IMR-90 (cell line): ENCODE data around the gene NINJ2. TPM values are rescaled to one million over a fixed set of nuclear protein-coding genes. Genes with fewer than 3 reads are reported as not detected.

Experiments used
- ATAC-seq: fragments of 200-7000 bp; cut with Tn5 transposase; 2 replicates; pipeline ENCODE4 v1.9.1; 2020; ENCODE audit warnings: low read depth, mild to moderate bottlenecking, moderate library complexity
- BruUV-seq: library from RNA; stranded (reverse); fragments of 400-500 nt; replicated peaks from 2 replicates; lab custom pipeline; 2021; lab: Mats Ljungman, UMichigan
- CTCF ChIA-PET: fragments of 300-600 bp; formaldehyde crosslinking; extraction: SDS; loops from one replicate; lab custom pipeline; 2021; ENCODE audit warnings: antibody characterized with exemption; lab: Yijun Ruan, JAX
- POLR2A ChIA-PET: fragments of 300-600 bp; sonication (Branson Sonifier 250); formaldehyde crosslinking; loops from one replicate; lab custom pipeline; 2022; ENCODE audit warnings: antibody characterized with exemption; ENCODE audit not compliant: unreplicated experiment; lab: Charles Lee
- DNase-seq: peaks from one replicate; pipeline ENCODE4 v3.0.0; 2013
- H2AFZ ChIP-seq: replicated peaks from 2 replicates; pipeline ENCODE3; 2013; ENCODE audit warnings: low read length, mild to moderate bottlenecking; ENCODE audit not compliant: poor library complexity
- H2AK5ac ChIP-seq: 2 replicates; pipeline ENCODE4 v1.6.1; 2013; ENCODE audit warnings: low read depth, low read length, inconsistent platforms
- H2AK9ac ChIP-seq: replicated peaks from 2 replicates; pipeline ENCODE3; 2013; ENCODE audit warnings: mild to moderate bottlenecking, low read depth, low read length, moderate library complexity; ENCODE audit not compliant: poor library complexity
- H2BK120ac ChIP-seq: 2 replicates; pipeline ENCODE4 v1.6.1; 2013; ENCODE audit warnings: low read depth, low read length, inconsistent platforms
- H2BK15ac ChIP-seq: 3 replicates; pipeline ENCODE4 v1.6.1; 2013; ENCODE audit warnings: low read depth, low read length, inconsistent platforms
- H2BK20ac ChIP-seq: 2 replicates; pipeline ENCODE4 v1.6.1; 2013; ENCODE audit warnings: low read depth, mild to moderate bottlenecking, inconsistent platforms, low read length, moderate library complexity
- H2BK5ac ChIP-seq: 2 replicates; pipeline ENCODE4 v1.6.1; 2013; ENCODE audit warnings: mild to moderate bottlenecking, low read depth, low read length, inconsistent platforms; ENCODE audit not compliant: poor library complexity, severe bottlenecking
- H3K14ac ChIP-seq: replicated peaks from 2 replicates; pipeline ENCODE4 v1.6.1; 2013; ENCODE audit warnings: low read depth, low read length, inconsistent platforms
- H3K18ac ChIP-seq: 2 replicates; pipeline ENCODE4 v1.6.1; 2013; ENCODE audit warnings: low read depth, low read length, control low read depth
- H3K23ac ChIP-seq: 2 replicates; pipeline ENCODE4 v1.6.1; 2013; ENCODE audit warnings: low read depth, low read length, inconsistent platforms
- H3K27ac ChIP-seq: 2 replicates; pipeline ENCODE4 v1.5.1; 2013; ENCODE audit warnings: mild to moderate bottlenecking, control low read depth, low read length; ENCODE audit not compliant: insufficient read depth
- H3K27me3 ChIP-seq: 2 replicates; pipeline ENCODE4 v1.6.1; 2013; ENCODE audit warnings: low read length; ENCODE audit not compliant: control insufficient read depth, insufficient read depth
- H3K36me3 ChIP-seq: 2 replicates; pipeline ENCODE4 v1.6.1; 2013; ENCODE audit warnings: low read length, mixed read lengths; ENCODE audit not compliant: control insufficient read depth, insufficient read depth
- H3K4ac ChIP-seq: 2 replicates; pipeline ENCODE4 v1.6.1; 2013; ENCODE audit warnings: low read depth, low read length, inconsistent platforms
- H3K4me1 ChIP-seq: 2 replicates; pipeline ENCODE4 v1.6.1; 2013; ENCODE audit warnings: low read length, mixed read lengths; ENCODE audit not compliant: control insufficient read depth, insufficient read depth
- H3K4me2 ChIP-seq: 2 replicates; pipeline ENCODE4 v1.6.1; 2013; ENCODE audit warnings: low read depth, mild to moderate bottlenecking, control low read depth, low read length, moderate library complexity
- H3K4me3 ChIP-seq: 2 replicates; pipeline ENCODE4 v1.5.1; 2013; ENCODE audit warnings: low read depth, mild to moderate bottlenecking, control low read depth, low read length, moderate library complexity; ENCODE audit not compliant: insufficient read depth
- H3K56ac ChIP-seq: 2 replicates; pipeline ENCODE4 v1.6.1; 2013; ENCODE audit warnings: low read length, inconsistent platforms; ENCODE audit not compliant: insufficient read depth; ENCODE audit errors: extremely low read depth
- H3K79me1 ChIP-seq, 2 experiments: 2 replicates each; pipeline ENCODE4 v1.6.1; 2013; ENCODE audit warnings: low read length in 2 of 2, inconsistent platforms in 1 of 2, low read depth in 1 of 2
- H3K9ac ChIP-seq: 2 replicates; pipeline ENCODE4 v1.6.1; 2013; ENCODE audit warnings: low read depth, low read length, control low read depth
- H3K9me1 ChIP-seq: 2 replicates; pipeline ENCODE4 v1.6.1; 2013; ENCODE audit warnings: low read length, inconsistent platforms; ENCODE audit not compliant: insufficient read depth
- H3K9me3 ChIP-seq: 2 replicates; pipeline ENCODE4 v1.6.1; 2013; ENCODE audit warnings: low read length; ENCODE audit not compliant: control insufficient read depth, insufficient read depth
- H4K20me1 ChIP-seq: 2 replicates; pipeline ENCODE4 v1.6.1; 2013; ENCODE audit warnings: low read length, inconsistent platforms; ENCODE audit not compliant: insufficient read depth
- H4K5ac ChIP-seq: 2 replicates; pipeline ENCODE4 v1.6.1; 2013; ENCODE audit warnings: mild to moderate bottlenecking, low read depth, low read length, control low read depth
- H4K8ac ChIP-seq, 2 experiments: 2 replicates each; pipeline ENCODE4 v1.6.1; 2013; ENCODE audit warnings: low read depth in 2 of 2, low read length in 2 of 2, control low read depth in 1 of 2, inconsistent platforms in 1 of 2
- H4K91ac ChIP-seq: 2 replicates; pipeline ENCODE4 v1.6.1; 2013; ENCODE audit warnings: low read depth, low read length, inconsistent platforms; ENCODE audit not compliant: insufficient read depth
- BHLHE40 ChIP-seq: fragments of 150-350 bp; IDR thresholded peaks from 2 replicates; pipeline ENCODE4 v1.6.1; 2016; ENCODE audit warnings: mild to moderate bottlenecking, low read depth, low read length
- CEBPB ChIP-seq: IDR thresholded peaks from 2 replicates; pipeline ENCODE4 v1.6.1; 2012; ENCODE audit warnings: low read depth, low read length, improper control_type of control experiment
- WGBS, 2 experiments: methylation state at CpG; one replicate each; pipeline versions ENCODE4 v1.1.5 to v1.1.7; 2013; ENCODE audit warnings: missing lambda C conversion rate in 2 of 2; ENCODE audit not compliant: insufficient read length in 1 of 2; ENCODE audit errors: extremely low coverage in 2 of 2; 5-methylcytosine and 5-hydroxymethylcytosine counted together
- dilution Hi-C: fragments of 300-500 bp; cut with HindIII; formaldehyde crosslinking; loops from one replicate; pipeline ENCODE4 v1.14.3; 2018; ENCODE audit warnings: low sequenced_read_pairs; ENCODE audit not compliant: unreplicated experiment
- in situ Hi-C: fragments of 300-500 bp; cut with MboI; formaldehyde crosslinking; loops from 3 replicates; pipeline ENCODE4 v1.14.3; 2019; ENCODE audit warnings: low sequenced_read_pairs, inconsistent platforms, mixed read lengths
- intact Hi-C: fragments of 100-400 bp; cut with micrococcal nuclease; formaldehyde crosslinking; loops from 2 replicates; pipeline ENCODE4 v1.10.0; 2022
- polyA plus RNA-seq, 3 experiments: library from polyadenylated mRNA; depleted of rRNA; stranded (reverse); fragments of >200 nt; gene quantifications; 2 replicates each; pipeline ENCODE4 v1.2.3, GENCODE V29; 2012; ENCODE audit warnings: low replicate concordance in 1 of 3
- total RNA-seq: library from RNA; depleted of rRNA; stranded (reverse); fragments of >200 nt; gene quantifications from 2 replicates; pipeline ENCODE4 v1.2.3, GENCODE V29; 2012
- TF ChIP-seq, protein P1 (sequence below): fragments of 150-350 bp; IDR thresholded peaks from 2 replicates; pipeline ENCODE4 v1.6.1; 2016; ENCODE audit warnings: low read depth, mild to moderate bottlenecking, low read length, moderate library complexity, borderline replicate concordance

NINJ2 gene
- total and polyA plus RNA-seq, 2 of the 4 experiments (the other 2 are of a cell fraction), result not detected

DNA sequence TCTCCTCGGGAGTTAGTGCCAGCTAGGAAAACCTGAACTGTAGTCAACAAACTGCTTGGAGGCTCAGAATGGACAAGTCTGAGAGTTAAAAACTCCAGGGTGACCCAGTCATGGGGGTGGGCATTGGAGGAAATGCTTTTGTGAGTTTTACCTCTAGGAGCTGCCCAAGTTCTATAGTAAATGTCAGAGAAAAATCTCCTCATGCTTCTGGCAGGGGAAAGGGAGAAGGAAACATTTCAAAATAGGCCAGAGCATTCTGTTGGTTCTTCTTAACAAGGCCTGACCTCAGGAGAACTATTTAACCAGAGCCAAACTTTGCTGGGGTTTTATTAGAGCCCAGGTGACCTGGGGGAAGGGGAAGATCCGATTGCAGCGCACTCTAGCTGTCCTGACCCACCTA is 12.3 kb downstream of the NINJ2 start:
- ATAC-seq (no peak), DNase-seq (no peak)
- Histone ChIP-seq H3K27me3 (peaks cover 2% of the 10 kb centered on the region), H3K27ac (no peak overlapping the region), H3K79me1 (no peaks in the 10 kb centered on the region), H4K20me1 (no peaks in the 10 kb centered on the region), H2BK5ac (no peak overlapping the region), H4K8ac (no peak overlapping the region), H3K36me3 (no peaks in the 10 kb centered on the region), H2BK15ac (no peak overlapping the region), H3K18ac (no peak overlapping the region), H2AK5ac (no peak overlapping the region), H3K56ac (no peak overlapping the region), H3K9me1 (0 out of 2 replicates have a peak, but pooled peaks cover 6% of the 10 kb centered on the region), H2BK20ac (no peak overlapping the region), H2AK9ac (no peak overlapping the region), H3K23ac (no peak overlapping the region), H4K5ac (no peak overlapping the region), H2BK120ac (no peak overlapping the region), H3K4me1 (peaks cover 1% of the 10 kb centered on the region; the same call in 1 of the 2 replicates), H2AFZ (no peak overlapping the region), H3K4me3 (no peak overlapping the region), H3K9me3 (peaks cover 3% of the 10 kb centered on the region; the same call in 1 of the 2 replicates), H3K14ac (no peak overlapping the region), H4K91ac (no peak overlapping the region), H3K4ac (no peak overlapping the region), H3K9ac (no peak overlapping the region), H3K4me2 (no peak overlapping the region)
- BruUV-seq, result no TSS peak
- ChIA-PET CTCF (no interaction called here), POLR2A (interaction anchor here (0.6 kb wide), 1 partner anchor 441 kb away, joined by 4 read pairs; no protein-coding TSS in a partner anchor)
- TF ChIP-seq BHLHE40, result no peak
- no peak for TF ChIP-seq CEBPB
- TF ChIP-seq, protein P1, sequence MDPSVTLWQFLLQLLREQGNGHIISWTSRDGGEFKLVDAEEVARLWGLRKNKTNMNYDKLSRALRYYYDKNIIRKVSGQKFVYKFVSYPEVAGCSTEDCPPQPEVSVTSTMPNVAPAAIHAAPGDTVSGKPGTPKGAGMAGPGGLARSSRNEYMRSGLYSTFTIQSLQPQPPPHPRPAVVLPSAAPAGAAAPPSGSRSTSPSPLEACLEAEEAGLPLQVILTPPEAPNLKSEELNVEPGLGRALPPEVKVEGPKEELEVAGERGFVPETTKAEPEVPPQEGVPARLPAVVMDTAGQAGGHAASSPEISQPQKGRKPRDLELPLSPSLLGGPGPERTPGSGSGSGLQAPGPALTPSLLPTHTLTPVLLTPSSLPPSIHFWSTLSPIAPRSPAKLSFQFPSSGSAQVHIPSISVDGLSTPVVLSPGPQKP, result no peak
- intact Hi-C loops, result no loop called here
- WGBS, 2 experiments, result no CpG with 5 or more reads among the region's 3 CpGs
- in situ Hi-C loops, result no loop called here
- dilution Hi-C loops, result no loop called here
